ENCODE data around the gene MRPL39. TPM values are rescaled to one million over a fixed set of nuclear protein-coding genes. Genes with fewer than 3 reads are reported as not detected.

The MRPL39 gene
- total RNA-seq, 1 donor from 2014 or later: 19.9 TPM

DNA sequence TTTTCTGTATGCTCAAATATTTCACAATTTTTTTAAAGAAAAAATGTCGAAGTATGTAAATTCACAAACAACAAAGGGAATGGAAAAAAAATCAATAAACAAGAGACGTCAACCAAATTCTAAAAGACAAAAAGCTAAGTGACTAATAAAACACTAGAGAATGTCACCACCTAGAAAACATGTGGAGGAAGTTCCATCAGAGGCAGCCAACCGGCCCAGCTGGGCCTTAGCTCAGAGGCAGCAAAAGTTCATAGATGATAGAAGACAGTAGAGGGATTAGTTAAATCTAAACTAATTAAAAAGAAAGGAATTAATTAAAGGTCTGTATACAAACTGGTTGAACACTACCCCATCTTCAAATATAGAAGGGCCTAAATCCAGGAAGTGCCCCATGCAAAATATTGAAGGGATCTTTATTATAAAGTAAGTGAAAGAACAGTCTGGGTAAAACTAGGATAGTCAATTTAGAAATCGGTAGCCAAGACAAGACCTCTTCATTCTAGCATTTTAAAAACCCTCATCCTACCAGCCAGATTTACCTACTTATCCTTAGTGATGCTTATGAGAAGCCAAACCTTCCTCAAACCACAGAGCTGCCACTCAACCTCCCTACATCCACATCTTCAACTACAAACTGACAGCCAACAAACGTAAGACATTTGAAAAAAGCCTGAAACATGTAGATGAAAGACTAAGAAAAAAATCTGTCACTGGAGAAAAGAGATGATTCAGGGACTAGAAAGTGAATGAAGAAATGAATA is 23.7 kb downstream of the MRPL39 start:
- Histone ChIP-seq H3K4me1 (no peaks in the 10 kb centered on the region), H3K9me3 (no peaks in the 10 kb centered on the region), H3K27ac (no peak overlapping the region), H3K4me3 (no peak overlapping the region), H3K36me3 (peaks cover 31% of the 10 kb centered on the region), H3K27me3 (no peaks in the 10 kb centered on the region)
- intact Hi-C loops (cut with DNase I): no loop called here
- DNase-seq (no peak), ATAC-seq (no peak)
- TF ChIP-seq, protein P1, sequence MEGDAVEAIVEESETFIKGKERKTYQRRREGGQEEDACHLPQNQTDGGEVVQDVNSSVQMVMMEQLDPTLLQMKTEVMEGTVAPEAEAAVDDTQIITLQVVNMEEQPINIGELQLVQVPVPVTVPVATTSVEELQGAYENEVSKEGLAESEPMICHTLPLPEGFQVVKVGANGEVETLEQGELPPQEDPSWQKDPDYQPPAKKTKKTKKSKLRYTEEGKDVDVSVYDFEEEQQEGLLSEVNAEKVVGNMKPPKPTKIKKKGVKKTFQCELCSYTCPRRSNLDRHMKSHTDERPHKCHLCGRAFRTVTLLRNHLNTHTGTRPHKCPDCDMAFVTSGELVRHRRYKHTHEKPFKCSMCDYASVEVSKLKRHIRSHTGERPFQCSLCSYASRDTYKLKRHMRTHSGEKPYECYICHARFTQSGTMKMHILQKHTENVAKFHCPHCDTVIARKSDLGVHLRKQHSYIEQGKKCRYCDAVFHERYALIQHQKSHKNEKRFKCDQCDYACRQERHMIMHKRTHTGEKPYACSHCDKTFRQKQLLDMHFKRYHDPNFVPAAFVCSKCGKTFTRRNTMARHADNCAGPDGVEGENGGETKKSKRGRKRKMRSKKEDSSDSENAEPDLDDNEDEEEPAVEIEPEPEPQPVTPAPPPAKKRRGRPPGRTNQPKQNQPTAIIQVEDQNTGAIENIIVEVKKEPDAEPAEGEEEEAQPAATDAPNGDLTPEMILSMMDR (IDR thresholded peaks at IDR 0.05): no peak

DNA sequence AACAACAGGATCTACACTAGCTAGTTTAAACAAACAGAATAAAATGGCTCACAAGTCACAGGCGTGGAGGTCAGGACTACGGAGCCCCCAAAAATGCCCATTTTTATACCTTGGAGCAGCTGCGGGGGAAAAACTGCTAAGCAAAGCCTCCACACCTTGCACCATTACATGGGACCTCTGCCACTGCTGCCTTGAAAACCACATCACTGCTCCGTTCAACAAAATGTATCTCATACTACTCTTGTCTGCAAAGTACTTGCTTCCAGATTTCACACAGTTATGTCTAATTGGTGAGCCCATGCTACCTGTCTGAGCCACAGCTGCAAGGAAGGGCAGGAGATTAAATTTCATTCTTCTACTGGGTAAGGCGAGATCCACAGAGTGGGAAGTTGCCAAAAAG is 24.4 kb downstream of the MRPL39 start:
- intact Hi-C loops (cut with DNase I): no loop called here
- no peaks in the 10 kb centered on the region for H3K9me3 ChIP-seq
- H3K27me3 ChIP-seq: no peaks in the 10 kb centered on the region
- ATAC-seq: no peak
- no peak overlapping the region for H3K27ac ChIP-seq
- TF ChIP-seq, protein P1 (IDR thresholded peaks at IDR 0.05): no peak
- H3K36me3 ChIP-seq: peaks cover 25% of the 10 kb centered on the region
- H3K4me3 ChIP-seq: no peak overlapping the region
- no peak for DNase-seq
- H3K4me1 ChIP-seq: no peaks in the 10 kb centered on the region

DNA sequence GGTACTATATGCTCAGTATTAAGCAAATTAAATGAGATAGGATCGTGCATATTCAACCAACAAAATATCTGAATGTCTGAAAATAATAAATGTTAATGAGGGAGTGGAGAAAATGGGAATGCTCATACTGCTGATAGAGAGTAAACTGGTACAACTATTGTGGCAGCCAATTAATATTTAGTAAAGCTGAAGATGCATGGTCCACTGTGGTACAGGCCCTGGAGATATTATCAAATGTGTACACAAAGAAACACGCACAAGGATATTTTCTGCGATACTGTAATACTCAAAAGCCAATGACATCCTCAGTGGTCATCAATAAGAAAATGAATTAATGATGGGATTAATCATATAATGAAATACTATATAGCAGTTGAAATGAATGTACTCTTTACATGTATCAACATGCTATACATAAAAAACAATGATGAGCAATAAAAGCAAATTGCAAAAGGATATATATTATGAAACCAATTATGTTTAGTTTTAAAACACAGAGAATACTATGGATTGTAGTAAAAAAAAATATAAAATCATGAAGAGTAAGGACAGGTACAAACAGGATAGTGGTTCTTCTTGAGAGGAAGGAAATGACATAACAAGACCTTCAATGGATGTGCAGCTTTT is 25.0 kb downstream of the MRPL39 start:
- Histone ChIP-seq H3K27ac (no peak overlapping the region), H3K4me1 (no peaks in the 10 kb centered on the region), H3K4me3 (no peak overlapping the region), H3K36me3 (peaks cover 19% of the 10 kb centered on the region), H3K27me3 (no peaks in the 10 kb centered on the region), H3K9me3 (no peaks in the 10 kb centered on the region)
- DNase-seq (no peak), ATAC-seq (no peak)
- TF ChIP-seq, protein P1 (IDR thresholded peaks at IDR 0.05): no peak
- intact Hi-C loops (cut with DNase I): no loop called here

DNA sequence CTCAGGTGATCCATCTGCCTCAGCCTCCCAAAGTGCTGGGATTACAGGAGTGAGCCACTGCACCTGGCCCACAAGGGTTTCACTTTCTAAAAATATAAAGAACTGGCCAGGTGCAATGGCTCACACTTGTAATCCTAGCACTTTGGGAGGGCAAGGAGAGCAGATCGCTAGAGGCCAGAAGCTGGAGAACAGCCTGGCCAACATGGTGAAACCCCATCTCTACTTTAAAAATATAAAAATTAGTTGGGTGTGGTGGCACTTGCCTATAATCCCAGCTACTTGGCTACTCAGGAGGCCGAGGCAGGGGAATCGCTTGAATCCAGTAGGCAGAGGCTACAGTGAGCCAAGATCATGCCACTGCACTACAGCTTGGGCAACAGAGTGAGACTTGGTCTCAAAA is 25.7 kb downstream of the MRPL39 start:
- no peak for ATAC-seq
- intact Hi-C loops (cut with DNase I): no loop called here
- Histone ChIP-seq H3K27me3 (no peaks in the 10 kb centered on the region), H3K36me3 (peaks cover 19% of the 10 kb centered on the region), H3K27ac (no peak overlapping the region), H3K4me1 (no peaks in the 10 kb centered on the region), H3K9me3 (no peaks in the 10 kb centered on the region), H3K4me3 (no peak overlapping the region)
- DNase-seq: no peak
- TF ChIP-seq, protein P1 (IDR thresholded peaks at IDR 0.05): no peak

DNA sequence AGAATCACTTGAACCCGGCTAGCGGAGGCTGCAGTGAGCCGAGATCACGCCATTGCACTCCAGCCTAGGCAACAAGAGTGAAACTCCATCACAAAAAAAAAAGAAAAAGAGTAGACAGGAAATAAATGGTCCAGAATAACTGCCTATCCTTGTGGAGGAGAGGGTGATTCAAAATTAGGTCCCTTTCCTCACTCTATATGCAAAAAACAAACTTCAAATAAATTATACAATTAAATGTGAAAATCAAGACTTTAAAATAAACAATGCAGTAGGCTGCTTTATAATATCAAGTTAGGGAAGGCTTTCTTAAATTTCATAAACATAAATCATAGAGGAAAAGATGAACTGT is 26.4 kb downstream of the MRPL39 start:
- Histone ChIP-seq H3K27ac (no peak overlapping the region), H3K4me3 (no peak overlapping the region), H3K4me1 (no peaks in the 10 kb centered on the region), H3K9me3 (no peaks in the 10 kb centered on the region), H3K36me3 (peaks cover 18% of the 10 kb centered on the region), H3K27me3 (no peaks in the 10 kb centered on the region)
- ATAC-seq (no peak), DNase-seq (no peak)
- intact Hi-C loops (cut with DNase I): no loop called here
- TF ChIP-seq, protein P1 (IDR thresholded peaks at IDR 0.05): no peak

Data from upper lobe of right lung (tissue), 1 donor.